Endothelial cell of umbilical vein (primary cell): ENCODE measurements around the gene ARHGAP29. TPM values are rescaled to one million over a fixed set of nuclear protein-coding genes. Genes with fewer than 3 reads are reported as not detected.

Experiments used
- BruUV-seq: library from RNA; stranded (reverse); fragments of 400-500 nt; replicated peaks from 2 replicates; lab custom pipeline; 2021; lab: Mats Ljungman, UMichigan
- CTCF ChIA-PET: fragments of 300-600, 350-600 bp; sonication (Branson Sonifier 250); formaldehyde crosslinking; loops from one replicate; lab custom pipeline; 2021; ENCODE audit warnings: antibody characterized with exemption, inconsistent platforms; lab: Charles Lee
- POLR2A ChIA-PET: fragments of 300-600, 350-600 bp; sonication (Branson Sonifier 250); formaldehyde crosslinking; loops from one replicate; lab custom pipeline; 2021; ENCODE audit warnings: antibody characterized with exemption, inconsistent platforms; lab: Charles Lee
- DNase-seq: peaks from one replicate; pipeline ENCODE4 v3.0.0-alpha.2; 2011; ENCODE audit warnings: low read depth, low spot score
- FAIRE-seq: peaks from 2 replicates; lab custom pipeline; 2011; peaks lifted over from hg19 to GRCh38; lab: Jason Lieb, UNC
- H2AFZ ChIP-seq: 2 replicates; pipeline ENCODE4 v1.6.0; 2012; ENCODE audit warnings: low read depth, low read length, control low read depth, inconsistent platforms
- H3K27ac ChIP-seq: 2 replicates; pipeline ENCODE4 v1.5.1; 2011; ENCODE audit warnings: low read depth, mild to moderate bottlenecking, control low read depth, low read length, moderate library complexity; ENCODE audit not compliant: insufficient read depth
- H3K27me3 ChIP-seq, 2 experiments: 2 replicates each; pipeline versions ENCODE4 v1.6.0 to v1.6.1; 2011; ENCODE audit warnings: low read length in 2 of 2, mixed read lengths in 1 of 2; ENCODE audit not compliant: control insufficient read depth in 2 of 2, insufficient read depth in 2 of 2
- H3K36me3 ChIP-seq, 2 experiments: 2 replicates in 1 of 2; 3 replicates in 1 of 2; pipeline ENCODE4 v1.5.1; 2011; ENCODE audit warnings: low read length in 2 of 2, mild to moderate bottlenecking in 1 of 2, moderate library complexity in 1 of 2; ENCODE audit not compliant: control insufficient read depth in 2 of 2, insufficient read depth in 2 of 2; ENCODE audit errors: extremely low read depth in 1 of 2
- H3K4me1 ChIP-seq: 3 replicates; pipeline ENCODE4 v1.5.1; 2011; ENCODE audit warnings: mild to moderate bottlenecking, low read length; ENCODE audit not compliant: control insufficient read depth, insufficient read depth; ENCODE audit errors: extremely low read depth
- H3K4me2 ChIP-seq: 2 replicates; pipeline ENCODE4 v1.6.1; 2011; ENCODE audit warnings: low read length, control low read depth, mixed read lengths; ENCODE audit not compliant: insufficient read depth
- H3K4me3 ChIP-seq, 3 experiments: fragments of 200-600 bp in 1 of 3; sonication (generic), shearing (Covaris generic) in 1 of 3; replicated peaks in 1 of 3; 2 replicates each; pipeline ENCODE4 v1.5.1; 2011 to 2016; ENCODE audit warnings: control low read depth in 3 of 3, low read length in 3 of 3, mild to moderate bottlenecking in 2 of 3, inconsistent platforms in 1 of 3, low read depth in 1 of 3, moderate library complexity in 1 of 3; ENCODE audit not compliant: insufficient read depth in 1 of 3
- H3K79me2 ChIP-seq: 2 replicates; pipeline ENCODE4 v1.6.0; 2012; ENCODE audit warnings: low read length, inconsistent platforms; ENCODE audit not compliant: control insufficient read depth, insufficient read depth
- H3K9ac ChIP-seq: replicated peaks from 2 replicates; pipeline ENCODE3; 2011; ENCODE audit warnings: low read length, control low read depth; ENCODE audit not compliant: insufficient read depth; ENCODE audit errors: extremely low read depth
- H3K9me1 ChIP-seq: replicated peaks from 3 replicates; pipeline ENCODE4 v1.6.0; 2011; ENCODE audit warnings: mild to moderate bottlenecking, low read length; ENCODE audit not compliant: control insufficient read depth, insufficient read depth; ENCODE audit errors: extremely low read depth
- H3K9me3 ChIP-seq: replicated peaks from 2 replicates; pipeline ENCODE4 v1.5.1; 2012; ENCODE audit warnings: low read length, inconsistent platforms; ENCODE audit not compliant: control insufficient read depth, insufficient read depth
- H4K20me1 ChIP-seq: replicated peaks from 2 replicates; pipeline ENCODE3; 2011; ENCODE audit warnings: mild to moderate bottlenecking, low read length; ENCODE audit not compliant: control insufficient read depth, insufficient read depth; ENCODE audit errors: extremely low read depth
- CTCF ChIP-seq, 2 donors: IDR thresholded peaks; 1 replicate in 1 of 2; 2 replicates in 1 of 2; pipeline ENCODE4 v1.5.1; 2011; ENCODE audit warnings: low read length in 2 of 2, mild to moderate bottlenecking in 2 of 2, moderate library complexity in 2 of 2, control low read depth in 1 of 2, inconsistent platforms in 1 of 2, low read depth in 1 of 2; ENCODE audit not compliant: insufficient read depth in 1 of 2; ENCODE audit errors: extremely low read depth in 1 of 2
- EZH2 ChIP-seq: IDR thresholded peaks from 2 replicates; pipeline ENCODE4 v1.6.1; 2012; ENCODE audit warnings: borderline replicate concordance, low read depth, mild to moderate bottlenecking, moderate library complexity, low read length, inconsistent platforms; ENCODE audit not compliant: severe bottlenecking
- GATA2 ChIP-seq: IDR thresholded peaks from 2 replicates; pipeline ENCODE4 v1.7.0; 2011; ENCODE audit warnings: low read depth, mild to moderate bottlenecking, moderate library complexity, mixed read lengths, low read length; ENCODE audit not compliant: insufficient read length, insufficient read depth
- JUN ChIP-seq: IDR thresholded peaks from 2 replicates; pipeline ENCODE4 v1.6.1; 2011; ENCODE audit warnings: borderline replicate concordance, low read depth; ENCODE audit not compliant: insufficient read length, insufficient read depth
- MAX ChIP-seq: IDR thresholded peaks from 2 replicates; pipeline ENCODE4 v1.6.1; 2011; ENCODE audit not compliant: insufficient read depth, insufficient read length
- MYC ChIP-seq: IDR thresholded peaks from one replicate; pipeline ENCODE4 v1.6.1; 2011; ENCODE audit warnings: mild to moderate bottlenecking, low read depth, low read length
- POLR2A ChIP-seq: IDR thresholded peaks from 2 replicates; pipeline ENCODE4 v1.6.1; 2012; ENCODE audit warnings: low read depth, mild to moderate bottlenecking, control low read depth, low read length
- dilution Hi-C: fragments of 300-500 bp; cut with MboI; formaldehyde crosslinking; loops from one replicate; pipeline ENCODE4 v1.15.0; 2019; ENCODE audit warnings: low sequenced_read_pairs; ENCODE audit not compliant: extremely low pct_ligation_motif_present
- intact Hi-C: fragments of 100-400 bp; cut with micrococcal nuclease; formaldehyde crosslinking; loops from one replicate; pipeline ENCODE4 v1.10.0; 2022
- polyA plus RNA-seq, 4 experiments: library from polyadenylated mRNA; depleted of rRNA in 3 of 4; stranded (reverse) in 3 of 4; unstranded in 1 of 4; fragments of >200 nt; gene quantifications; 2 replicates each; pipeline versions ENCODE4 v1.2.1 to v1.2.3, GENCODE V29; 2011 to 2012; ENCODE audit warnings: missing spikeins in 1 of 4
- total RNA-seq: library from RNA; stranded (reverse); gene quantifications from 2 replicates; pipeline ENCODE4 v1.2.3, GENCODE V29; 2021

The ARHGAP29 gene
- total and polyA plus RNA-seq, 2 donors (not counting 3 experiments of a cell fraction or from before 2014, with no cell fraction given): 56.3 to 199 TPM

DNA sequence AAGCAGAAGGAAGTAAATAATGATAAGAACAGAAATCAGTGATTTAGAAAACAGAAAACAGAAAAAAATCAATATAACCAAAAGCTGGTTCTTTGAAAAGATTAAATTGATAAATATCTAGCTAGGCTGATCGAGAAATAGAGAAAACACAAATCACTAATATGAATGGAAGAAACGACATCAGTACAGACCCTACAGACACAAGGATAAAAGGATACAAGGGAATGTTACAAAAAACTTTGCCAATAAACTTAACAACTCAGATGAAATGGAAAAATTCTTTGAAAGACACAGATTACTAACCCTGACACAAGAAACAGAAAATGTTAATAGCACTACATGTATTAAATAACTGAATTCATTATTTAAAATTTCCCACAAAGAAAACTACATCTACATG is 6.3 kb upstream of the ARHGAP29 start:
- Histone ChIP-seq H3K27me3 (no peaks in the 10 kb centered on the region), H3K27ac (peak overlapping the region; percentile 90), H3K79me2 (peaks cover 89% of the 10 kb centered on the region), H3K4me1 (peaks cover 54% of the 10 kb centered on the region), H3K4me3 (peak overlapping the region in 2 of 3 experiments; percentile 75 to 98), H2AFZ (no peak overlapping the region), H3K9ac (no peak overlapping the region), H3K36me3 (no peaks in the 10 kb centered on the region), H3K9me1 (no peaks in the 10 kb centered on the region), H3K9me3 (no peaks in the 10 kb centered on the region), H3K4me2 (peak overlapping the region; percentile 100), H4K20me1 (no peaks in the 10 kb centered on the region)
- intact Hi-C loops (no loop called here), dilution Hi-C loops (no loop called here)
- DNase-seq: no peak
- ChIA-PET CTCF (interaction anchor here (0.8 to 4.8 kb wide), 11 partner anchors 17 to 205 kb away, joined by 3 to 22 read pairs (median 4); no protein-coding TSS in a partner anchor), POLR2A (interaction anchor here (0.6 kb wide), 1 partner anchor 93 kb away, joined by 6 read pairs; no protein-coding TSS in a partner anchor)
- TF ChIP-seq MYC (no peak), POLR2A (no peak), JUN (no peak)
- no peak for FAIRE-seq
- no TSS peak for BruUV-seq

GRCh38 chr1:94240822-94241221 is 3.4 kb upstream of the ARHGAP29 start:
- Histone ChIP-seq H3K36me3 (no peaks in the 10 kb centered on the region), H3K4me2 (no peak overlapping the region), H3K9me1 (no peaks in the 10 kb centered on the region), H3K79me2 (peaks cover 98% of the 10 kb centered on the region), H3K27me3 (no peaks in the 10 kb centered on the region), H3K27ac (no peak overlapping the region), H2AFZ (no peak overlapping the region), H3K4me3 (no peak overlapping the region), H3K4me1 (peaks cover 57% of the 10 kb centered on the region), H4K20me1 (no peaks in the 10 kb centered on the region), H3K9me3 (no peaks in the 10 kb centered on the region), H3K9ac (no peak overlapping the region)
- intact Hi-C loops: no loop called here
- FAIRE-seq: no peak
- dilution Hi-C loops: no loop called here
- POLR2A ChIA-PET: no interaction called here
- CTCF ChIA-PET: interaction anchor here (1.5 to 8.6 kb wide), 8 partner anchors 50 to 215 kb away, joined by 7 to 91 read pairs (median 12); no protein-coding TSS in a partner anchor
- DNase-seq: peak; percentile 73
- TF ChIP-seq JUN: no peak
- no peak for TF ChIP-seq MYC
- TF ChIP-seq MAX: no peak
- no peak for TF ChIP-seq GATA2
- no peak for TF ChIP-seq EZH2
- TF ChIP-seq CTCF (IDR thresholded peaks at IDR 0.05; ENCODE audit: extremely low read depth in 1 of 2, insufficient read depth in 1 of 2, low read depth in 1 of 2, low read length in 2 of 2): peak; percentile 32 to 57
- no TSS peak for BruUV-seq
